Lower lobe of right lung (tissue), 2 donors: ENCODE results near the gene ASB18. TPM values are rescaled to one million over a fixed set of nuclear protein-coding genes. Genes with fewer than 3 reads are reported as not detected.

Experiments
- ATAC-seq, 2 donors: fragments of 200-7000 bp; cut with Tn5 transposase; one replicate each; pipeline ENCODE4 v1.9.1; 2020 to 2022; ENCODE audit warnings: mild to moderate bottlenecking in 2 of 2, moderate library complexity in 2 of 2
- DNase-seq: peaks from one replicate; pipeline ENCODE4 v3.0.0-alpha.2; 2020
- H3K27ac ChIP-seq: fragments of 200-600 bp; one replicate; pipeline ENCODE4 v1.8.0; 2022
- H3K27me3 ChIP-seq: fragments of 200-600 bp; one replicate; pipeline ENCODE4 v1.8.0; 2022; ENCODE audit warnings: low read depth
- H3K36me3 ChIP-seq: fragments of 200-600 bp; one replicate; pipeline ENCODE4 v1.8.0; 2022; ENCODE audit warnings: mild to moderate bottlenecking
- H3K4me1 ChIP-seq: fragments of 200-600 bp; one replicate; pipeline ENCODE4 v1.8.0; 2022
- H3K4me3 ChIP-seq: fragments of 200-600 bp; one replicate; pipeline ENCODE4 v1.8.0; 2022; ENCODE audit warnings: mild to moderate bottlenecking
- H3K9me3 ChIP-seq: fragments of 200-600 bp; one replicate; pipeline ENCODE4 v1.8.0; 2022
- intact Hi-C: fragments of 100-400 bp; cut with DNase I; formaldehyde crosslinking; loops from one replicate; pipeline ENCODE4 v1.11.0; 2022
- total RNA-seq: library from RNA; stranded (reverse); fragmentation: NEBNext Ultra II Directional; extraction: Animal tissue kit (Norgen Biotek cat#: 25700); gene quantifications from one replicate; pipeline ENCODE4 v1.2.1, GENCODE V29; 2021
- TF ChIP-seq, protein P1 (sequence below): fragments of 200-600 bp; IDR thresholded peaks from one replicate; pipeline ENCODE4 v1.8.0; 2022; ENCODE audit warnings: antibody characterized with exemption, mild to moderate bottlenecking
- donor health status: DM: no; HTN: yes; CAD: no; lungs with severe emphysema.

ASB18 gene
- total RNA-seq, 1 donor from 2014 or later, result not detected

DNA sequence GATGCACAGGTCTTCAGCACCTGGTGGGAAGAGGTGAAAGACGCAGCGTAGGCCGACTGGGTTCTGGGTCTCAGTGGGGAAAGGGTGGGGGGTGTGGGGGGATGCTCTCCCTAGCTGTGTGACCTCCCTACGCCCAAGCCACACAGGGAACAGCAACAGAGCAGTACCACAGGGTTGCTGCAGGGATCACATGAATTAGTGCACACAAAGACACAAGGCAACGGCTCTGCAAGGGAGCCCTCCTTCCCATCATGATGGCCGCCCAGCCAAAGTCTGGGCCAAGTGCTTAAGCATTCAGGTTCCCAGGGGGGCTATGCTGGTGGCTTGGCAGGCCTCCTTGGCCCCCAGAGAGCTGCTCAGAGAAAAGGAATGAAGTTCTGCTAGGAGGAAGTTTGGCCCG lies 67.8 kb downstream of the ASB18 start:
- TF ChIP-seq, protein P1, sequence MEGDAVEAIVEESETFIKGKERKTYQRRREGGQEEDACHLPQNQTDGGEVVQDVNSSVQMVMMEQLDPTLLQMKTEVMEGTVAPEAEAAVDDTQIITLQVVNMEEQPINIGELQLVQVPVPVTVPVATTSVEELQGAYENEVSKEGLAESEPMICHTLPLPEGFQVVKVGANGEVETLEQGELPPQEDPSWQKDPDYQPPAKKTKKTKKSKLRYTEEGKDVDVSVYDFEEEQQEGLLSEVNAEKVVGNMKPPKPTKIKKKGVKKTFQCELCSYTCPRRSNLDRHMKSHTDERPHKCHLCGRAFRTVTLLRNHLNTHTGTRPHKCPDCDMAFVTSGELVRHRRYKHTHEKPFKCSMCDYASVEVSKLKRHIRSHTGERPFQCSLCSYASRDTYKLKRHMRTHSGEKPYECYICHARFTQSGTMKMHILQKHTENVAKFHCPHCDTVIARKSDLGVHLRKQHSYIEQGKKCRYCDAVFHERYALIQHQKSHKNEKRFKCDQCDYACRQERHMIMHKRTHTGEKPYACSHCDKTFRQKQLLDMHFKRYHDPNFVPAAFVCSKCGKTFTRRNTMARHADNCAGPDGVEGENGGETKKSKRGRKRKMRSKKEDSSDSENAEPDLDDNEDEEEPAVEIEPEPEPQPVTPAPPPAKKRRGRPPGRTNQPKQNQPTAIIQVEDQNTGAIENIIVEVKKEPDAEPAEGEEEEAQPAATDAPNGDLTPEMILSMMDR, result no peak
- no peaks in the 10 kb centered on the region for H3K9me3 ChIP-seq
- no peak overlapping the region for H3K4me3 ChIP-seq
- H3K4me1 ChIP-seq, result no peaks in the 10 kb centered on the region
- no peak overlapping the region for H3K27ac ChIP-seq
- intact Hi-C loops, result no loop called here
- ATAC-seq (no peak), DNase-seq (no peak)
- no peaks in the 10 kb centered on the region for H3K36me3 ChIP-seq
- no peaks in the 10 kb centered on the region for H3K27me3 ChIP-seq

DNA sequence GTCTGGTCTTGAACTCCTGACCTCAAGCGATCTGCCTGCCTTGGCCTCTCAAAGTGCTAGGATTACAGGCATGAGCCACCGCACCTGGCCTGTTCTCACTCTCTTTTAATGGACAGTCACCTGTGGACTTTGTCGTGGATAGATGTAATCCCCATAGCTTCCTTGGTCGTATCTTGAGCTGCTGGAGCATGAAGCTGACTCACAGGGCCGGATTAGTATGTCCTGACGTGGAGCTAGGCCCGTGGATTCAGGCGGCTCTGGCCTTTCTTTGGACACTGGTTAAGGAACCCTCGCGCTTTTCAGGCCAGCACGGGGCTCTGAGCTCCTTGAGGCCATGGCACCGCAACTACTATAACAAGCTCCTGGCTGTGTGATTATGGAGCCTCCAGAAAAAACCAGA lies 68.5 kb downstream of the ASB18 start:
- no peak for DNase-seq
- TF ChIP-seq, protein P1, result no peak
- no peaks in the 10 kb centered on the region for H3K36me3 ChIP-seq
- intact Hi-C loops, result no loop called here
- ATAC-seq, result no peak
- H3K27ac ChIP-seq, result no peak overlapping the region
- no peaks in the 10 kb centered on the region for H3K9me3 ChIP-seq
- no peaks in the 10 kb centered on the region for H3K4me1 ChIP-seq
- H3K27me3 ChIP-seq, result no peaks in the 10 kb centered on the region
- no peak overlapping the region for H3K4me3 ChIP-seq

DNA sequence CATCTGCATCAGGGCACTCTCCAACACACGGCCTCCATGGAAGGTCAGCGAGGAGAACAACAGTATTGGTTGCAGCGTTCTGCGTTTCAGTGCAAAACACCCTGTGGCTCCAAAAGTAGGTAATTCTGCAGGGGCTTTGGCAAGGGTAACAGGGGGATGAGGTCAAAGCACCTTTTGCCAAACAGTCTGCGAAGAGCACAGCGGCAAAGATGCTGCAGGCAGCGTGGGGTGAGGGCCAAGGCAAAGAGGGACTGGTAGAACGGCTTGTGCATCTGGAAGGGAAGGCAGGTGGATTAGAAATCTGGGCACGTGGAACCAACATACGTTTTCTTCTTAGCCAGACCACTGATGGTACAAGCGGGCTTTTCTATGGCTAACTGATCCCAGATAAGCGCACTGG lies 69.4 kb downstream of the ASB18 start:
- H3K27ac ChIP-seq, result no peak overlapping the region
- DNase-seq, result no peak
- H3K27me3 ChIP-seq, result no peaks in the 10 kb centered on the region
- H3K36me3 ChIP-seq, result no peaks in the 10 kb centered on the region
- H3K4me3 ChIP-seq, result no peak overlapping the region
- TF ChIP-seq, protein P1, result no peak
- no peaks in the 10 kb centered on the region for H3K9me3 ChIP-seq
- no peak for ATAC-seq
- no peaks in the 10 kb centered on the region for H3K4me1 ChIP-seq
- intact Hi-C loops, result no loop called here

DNA sequence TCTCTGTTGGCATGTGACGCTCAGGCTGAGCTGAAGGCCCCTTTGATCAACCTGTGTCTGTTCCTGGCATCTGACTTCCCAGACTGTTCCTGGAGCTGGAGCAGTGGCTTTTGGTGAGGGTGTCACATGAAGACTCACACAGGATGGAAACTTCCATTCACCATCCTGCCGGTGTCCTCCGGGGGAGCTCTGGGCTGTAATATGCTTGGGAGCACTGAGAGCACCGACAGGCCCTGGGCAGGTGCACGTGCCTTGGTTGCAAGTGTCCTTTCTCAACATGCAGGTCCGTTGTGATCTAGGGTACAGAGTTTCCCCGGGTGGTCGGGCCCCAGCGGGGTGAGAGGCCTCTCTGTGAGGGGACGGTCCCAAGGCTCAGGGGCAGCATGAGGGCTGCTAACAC lies 71.2 kb downstream of the ASB18 start:
- Histone ChIP-seq H3K9me3 (no peaks in the 10 kb centered on the region), H3K27me3 (no peaks in the 10 kb centered on the region), H3K4me3 (no peak overlapping the region), H3K36me3 (no peaks in the 10 kb centered on the region), H3K27ac (no peak overlapping the region), H3K4me1 (no peaks in the 10 kb centered on the region)
- DNase-seq, result no peak
- intact Hi-C loops, result no loop called here
- no peak for ATAC-seq
- TF ChIP-seq, protein P1, result no peak

DNA sequence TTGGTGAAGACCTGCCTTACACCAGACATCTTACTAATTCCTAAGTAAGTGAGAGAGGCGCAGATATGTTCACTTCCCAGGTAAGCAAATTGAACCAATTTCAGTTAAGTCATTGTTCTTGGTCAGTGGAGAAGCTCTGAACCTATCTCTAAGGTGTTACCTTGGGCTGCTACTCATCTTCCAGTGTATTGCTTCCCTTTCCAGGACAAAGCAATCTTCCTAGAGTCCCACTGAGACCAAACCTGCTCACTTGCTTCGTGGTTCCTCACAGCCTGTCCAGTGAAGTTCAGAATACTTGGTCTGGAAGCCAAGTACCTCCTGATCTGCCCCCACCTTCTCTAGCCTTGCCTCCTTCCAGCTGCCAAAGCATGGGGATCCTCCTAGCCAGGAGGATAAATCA lies 73.5 kb downstream of the ASB18 start:
- no peaks in the 10 kb centered on the region for H3K4me1 ChIP-seq
- no peak overlapping the region for H3K27ac ChIP-seq
- TF ChIP-seq, protein P1, result no peak
- no peaks in the 10 kb centered on the region for H3K9me3 ChIP-seq
- DNase-seq (no peak), ATAC-seq (no peak)
- no peak overlapping the region for H3K4me3 ChIP-seq
- H3K36me3 ChIP-seq, result no peaks in the 10 kb centered on the region
- intact Hi-C loops, result no loop called here
- H3K27me3 ChIP-seq, result no peaks in the 10 kb centered on the region

DNA sequence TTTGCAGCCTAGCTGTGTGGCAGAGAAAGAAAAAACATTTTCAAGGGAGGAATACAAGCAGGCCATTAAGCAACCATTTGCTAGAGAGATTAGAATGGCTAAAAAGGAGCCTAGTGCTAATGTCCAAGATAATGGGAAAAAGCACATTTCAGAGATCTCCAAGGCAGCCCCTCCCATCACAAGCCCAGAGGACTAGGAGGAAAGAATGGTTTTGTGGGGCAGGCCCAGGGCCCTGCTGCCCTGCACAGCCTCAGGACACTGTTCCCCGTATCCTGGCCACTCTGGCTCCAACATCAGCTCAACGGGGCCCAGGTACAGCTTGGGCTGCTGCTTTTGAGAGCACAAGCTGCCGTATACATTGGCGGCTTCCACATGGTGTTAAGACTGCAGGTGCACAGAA lies 79.5 kb downstream of the ASB18 start:
- TF ChIP-seq, protein P1, result no peak
- no peak overlapping the region for H3K27ac ChIP-seq
- no peak for ATAC-seq
- H3K36me3 ChIP-seq, result no peaks in the 10 kb centered on the region
- no peaks in the 10 kb centered on the region for H3K9me3 ChIP-seq
- no peaks in the 10 kb centered on the region for H3K4me1 ChIP-seq
- intact Hi-C loops, result no loop called here
- no peak for DNase-seq
- H3K27me3 ChIP-seq, result peaks cover 22% of the 10 kb centered on the region
- H3K4me3 ChIP-seq, result no peak overlapping the region
